GM18520 (cell line): Measurements from ENCODE around the gene OBSCN.

ENCODE experiments used
- ATAC-seq: cut with Tn5 transposase; IDR thresholded peaks from one replicate; pipeline ENCODE4 v1.9.1; 2021; ENCODE audit not compliant: unreplicated experiment

The OBSCN gene

GRCh38 chr1:228337711-228338520 lies 130.1 kb downstream of the OBSCN start:
- no peak for ATAC-seq

GRCh38 chr1:228338521-228339051 lies 130.7 kb downstream of the OBSCN start:
- no peak for ATAC-seq

- no peak for ATAC-seq
These were observed 131.3 kb downstream of the OBSCN start for GRCh38 chr1:228339059-228339704.

- ATAC-seq = no peak
These were observed 132.2 kb downstream of the OBSCN start for GRCh38 chr1:228339766-228340685.

- ATAC-seq = no peak
These were observed 133.0 kb downstream of the OBSCN start for GRCh38 chr1:228340686-228341449.

- no peak for ATAC-seq
These were observed 133.6 kb downstream of the OBSCN start for GRCh38 chr1:228341450-228341813.

GRCh38 chr1:228341814-228342626 lies 134.2 kb downstream of the OBSCN start:
- no peak for ATAC-seq

- ATAC-seq = no peak
These were observed 134.9 kb downstream of the OBSCN start for GRCh38 chr1:228342627-228343190.

GRCh38 chr1:228343191-228343661 lies 135.4 kb downstream of the OBSCN start:
- no peak for ATAC-seq

GRCh38 chr1:228344631-228345072 lies 136.8 kb downstream of the OBSCN start:
- ATAC-seq = no peak

GRCh38 chr1:228345201-228345930 lies 137.5 kb downstream of the OBSCN start:
- no peak for ATAC-seq

GRCh38 chr1:228346731-228347130 lies 138.9 kb downstream of the OBSCN start:
- ATAC-seq = no peak

GRCh38 chr1:228347181-228347580 lies 139.3 kb downstream of the OBSCN start:
- no peak for ATAC-seq

GRCh38 chr1:228348708-228349467 lies 141.0 kb downstream of the OBSCN start:
- ATAC-seq = no peak

GRCh38 chr1:228349701-228350171 lies 141.9 kb downstream of the OBSCN start:
- ATAC-seq = no peak

- ATAC-seq = no peak
These were observed 142.4 kb downstream of the OBSCN start for GRCh38 chr1:228350179-228350742.
